Raji (cell line): ENCODE measurements around the gene LAD1.

ENCODE experiments used
- POLR2A ChIP-seq: IDR thresholded peaks from 2 replicates; pipeline ENCODE4 v1.6.1; 2011; ENCODE audit warnings: low read depth, low read length, control low read depth; ENCODE audit not compliant: insufficient read depth

LAD1 gene

DNA sequence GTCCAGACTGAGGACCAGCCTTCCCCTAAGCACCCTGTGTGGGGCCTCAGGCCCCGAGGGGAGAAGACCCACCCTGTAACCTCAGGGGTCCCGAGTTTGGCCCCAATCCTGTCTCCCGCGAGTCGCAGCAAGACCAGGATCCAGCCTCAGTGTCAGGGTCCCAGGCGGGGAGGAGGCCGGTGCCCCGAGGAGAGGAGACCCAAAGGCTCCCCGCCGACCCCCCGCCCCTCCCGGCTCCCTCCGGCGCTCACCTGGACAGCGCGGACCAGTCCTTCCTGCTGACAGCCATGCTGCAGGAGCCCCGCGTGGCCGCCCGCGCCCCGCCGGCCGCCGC lies at the start of gene LAD1:
LAD1 (minus strand) TSS at position 307 of the 334 bp plus-strand sequence; CDS start at position 289, 18 bp downstream.
- TF ChIP-seq POLR2A = no peak

DNA sequence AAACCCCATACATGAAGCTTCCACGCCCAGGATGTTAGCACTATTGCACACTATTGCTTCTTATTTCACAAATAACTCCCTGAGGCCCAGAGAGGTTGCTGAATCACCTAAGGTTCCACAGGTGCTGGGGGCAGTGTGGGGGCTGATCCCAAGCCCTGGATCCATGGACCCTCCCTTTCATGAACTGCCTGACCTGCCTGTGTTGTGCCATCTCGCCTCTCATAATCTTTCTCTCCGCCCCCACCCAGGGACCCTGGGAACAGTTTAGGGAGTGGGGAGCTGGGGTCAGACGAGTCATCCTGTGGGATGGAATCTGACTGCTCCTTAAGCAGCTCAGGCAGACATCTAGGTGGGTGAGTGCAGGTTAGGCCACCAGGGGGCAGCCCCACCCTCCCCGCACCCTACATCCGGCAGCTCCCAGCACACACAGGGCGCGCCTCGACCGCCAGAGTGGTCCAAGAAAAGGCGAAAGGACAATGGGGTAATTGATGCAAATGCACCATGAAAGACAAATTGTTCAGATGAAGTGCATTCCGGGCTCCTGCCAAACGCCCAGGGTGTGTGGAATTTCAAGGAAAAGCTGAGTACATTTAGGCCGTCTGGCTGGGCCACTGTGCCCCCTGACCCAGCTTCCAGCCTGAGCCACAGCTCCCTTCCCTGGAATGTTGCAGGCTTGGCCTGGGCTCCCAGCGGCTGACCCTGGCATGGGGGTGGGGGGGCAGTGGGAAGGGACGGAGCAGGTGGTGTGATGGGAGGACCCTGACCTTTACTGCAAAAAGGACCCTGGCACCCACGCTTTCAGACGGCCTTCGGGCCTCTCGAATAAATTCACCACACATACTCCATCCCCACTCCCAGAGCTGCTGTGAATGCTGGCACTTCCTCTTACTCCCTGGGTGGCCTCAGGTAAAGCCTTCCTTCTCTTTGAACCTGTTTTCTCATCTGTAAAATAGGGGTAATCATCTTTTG lies 49.1 kb upstream of the LAD1 start:
- TF ChIP-seq POLR2A = no peak

GRCh38 chr1:201445310-201445709 lies 46.2 kb upstream of the LAD1 start:
- TF ChIP-seq POLR2A = no peak

- no peak for TF ChIP-seq POLR2A
These were observed 45.7 kb upstream of the LAD1 start for GRCh38 chr1:201444792-201445191.

GRCh38 chr1:201443747-201444146 lies 44.6 kb upstream of the LAD1 start:
- TF ChIP-seq POLR2A = no peak

DNA sequence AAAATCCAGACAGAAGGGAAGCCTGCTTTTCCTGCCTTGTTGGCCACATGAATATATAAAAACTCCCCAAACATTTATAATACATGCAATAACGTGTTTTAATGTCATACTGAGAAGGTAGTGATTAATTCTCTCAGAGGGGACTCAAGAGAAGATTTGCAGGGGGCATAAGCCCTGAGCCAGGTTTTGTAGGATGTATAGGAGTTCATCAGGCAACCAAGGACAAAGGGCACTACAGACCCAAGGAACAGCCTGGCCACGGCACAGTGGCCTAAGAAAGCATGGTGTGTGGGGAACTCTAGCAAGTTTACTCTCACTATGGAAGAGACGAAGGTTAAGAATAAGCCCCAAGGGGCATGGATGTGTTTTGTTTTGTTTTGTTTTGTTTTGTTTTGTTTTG lies 37.8 kb upstream of the LAD1 start:
- no peak for TF ChIP-seq POLR2A

DNA sequence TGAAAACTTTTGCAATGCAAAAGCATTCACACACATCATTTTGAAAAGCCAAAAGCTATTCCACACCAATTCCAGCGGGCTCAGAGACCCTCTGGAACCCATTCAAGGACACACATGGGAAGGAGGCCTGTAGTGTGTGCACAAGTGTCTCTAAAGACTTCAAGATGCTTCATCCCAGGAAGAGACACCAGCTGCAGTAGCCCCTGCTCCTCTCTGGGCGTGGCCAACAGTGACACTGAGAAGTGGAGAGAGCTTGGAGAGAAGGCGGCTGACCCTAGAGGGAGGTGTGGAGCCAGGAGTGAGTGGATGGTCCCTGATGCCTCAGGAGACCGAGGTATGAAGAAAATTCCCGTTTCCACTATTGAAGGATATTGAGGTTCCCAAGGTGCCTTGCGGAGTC lies 37.3 kb upstream of the LAD1 start:
- no peak for TF ChIP-seq POLR2A

DNA sequence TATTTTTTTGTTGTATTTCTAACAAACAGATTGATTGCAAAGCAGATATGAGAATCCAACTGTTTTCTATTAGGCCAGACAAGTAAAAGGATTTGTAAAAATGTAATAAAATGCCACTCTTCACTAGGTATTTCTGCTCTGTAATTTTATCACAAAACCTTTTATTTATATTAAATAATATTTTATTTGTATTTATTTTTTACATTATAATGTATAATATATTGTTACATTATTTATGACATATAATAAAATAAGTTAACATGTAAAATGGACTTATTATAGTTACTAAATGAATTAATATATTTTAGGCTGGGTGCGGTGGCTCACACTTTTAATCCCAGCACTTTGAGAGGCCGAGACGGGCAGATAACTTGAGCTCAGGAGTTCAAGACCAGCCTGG lies 35.1 kb upstream of the LAD1 start:
- no peak for TF ChIP-seq POLR2A

DNA sequence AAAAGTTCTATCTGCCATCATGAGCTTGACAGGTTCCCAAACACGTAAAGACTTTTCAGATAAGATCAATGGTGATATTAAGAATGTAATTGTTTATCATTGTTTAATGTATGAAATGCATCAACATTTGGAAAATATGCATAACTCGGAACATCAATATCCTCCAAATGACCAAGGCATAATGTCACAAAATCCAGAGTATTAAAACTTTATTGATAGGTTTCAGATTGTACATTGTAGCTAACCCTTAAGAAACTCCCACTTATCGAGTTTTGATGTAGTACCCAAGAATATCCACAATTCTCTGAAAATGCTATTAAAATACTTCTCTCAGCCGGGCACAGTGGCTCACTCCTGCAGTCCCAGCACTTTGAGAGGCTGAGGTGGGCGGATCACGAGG lies 34.5 kb upstream of the LAD1 start:
- TF ChIP-seq POLR2A = no peak

GRCh38 chr1:201430776-201431175 lies 31.7 kb upstream of the LAD1 start:
- TF ChIP-seq POLR2A = no peak

DNA sequence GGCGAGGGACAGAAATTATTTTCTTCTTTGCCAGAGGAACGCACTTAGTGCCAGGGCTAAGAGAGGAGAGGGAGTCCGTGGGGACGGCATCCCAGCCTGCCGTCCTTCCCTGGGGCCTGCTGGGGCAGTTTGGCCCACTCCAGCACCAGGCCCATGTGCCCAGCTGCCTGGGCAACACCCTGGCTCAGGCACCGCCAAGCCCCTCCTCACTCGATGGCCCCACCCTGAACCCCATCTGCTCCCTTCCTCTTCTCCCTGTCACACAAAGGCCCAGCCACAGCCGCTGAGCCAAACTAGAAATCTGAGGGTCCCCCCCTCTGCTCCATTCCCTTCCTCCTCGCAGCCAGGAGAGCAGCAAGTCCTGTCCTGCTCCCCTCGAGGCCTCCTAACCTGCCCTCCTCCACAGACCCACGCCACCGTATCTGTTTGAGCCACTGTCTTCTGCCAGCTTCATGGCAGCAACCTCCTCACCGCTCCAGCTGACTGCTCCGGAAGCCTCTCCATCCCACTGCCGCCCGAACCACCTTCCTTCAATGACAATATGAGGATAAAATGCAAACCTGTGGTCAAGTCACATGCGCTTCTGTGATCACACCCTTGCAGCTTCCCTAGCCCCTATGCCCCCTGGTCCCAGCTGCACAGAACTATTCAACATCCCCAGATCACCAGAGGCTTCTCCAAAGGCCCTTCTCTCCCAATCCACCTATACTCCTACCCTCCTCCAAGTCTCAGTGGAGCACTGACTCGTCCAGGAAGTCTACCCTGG lies 30.8 kb upstream of the LAD1 start:
- TF ChIP-seq POLR2A = no peak

DNA sequence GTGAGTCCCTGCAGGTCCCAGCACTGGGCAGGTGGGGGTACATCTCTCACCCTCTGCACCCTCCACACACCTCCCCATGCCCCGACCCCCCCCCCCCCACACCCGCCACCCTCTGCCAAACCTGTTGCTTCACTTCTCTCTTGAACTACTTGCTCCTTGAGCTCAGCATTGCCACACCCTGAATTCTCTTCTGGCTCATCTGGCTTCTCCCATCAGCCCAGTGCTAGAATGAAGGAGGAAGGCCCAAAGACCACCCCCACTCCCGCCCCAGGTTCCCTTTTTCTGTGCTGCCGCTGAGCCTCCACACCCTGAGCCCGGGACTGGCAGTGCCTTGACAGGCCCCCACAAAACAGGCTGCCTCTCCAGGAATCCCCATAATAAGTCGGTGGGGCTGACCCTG lies 28.8 kb upstream of the LAD1 start:
- no peak for TF ChIP-seq POLR2A

GRCh38 chr1:201426479-201427310 lies 27.6 kb upstream of the LAD1 start:
- TF ChIP-seq POLR2A = no peak

DNA sequence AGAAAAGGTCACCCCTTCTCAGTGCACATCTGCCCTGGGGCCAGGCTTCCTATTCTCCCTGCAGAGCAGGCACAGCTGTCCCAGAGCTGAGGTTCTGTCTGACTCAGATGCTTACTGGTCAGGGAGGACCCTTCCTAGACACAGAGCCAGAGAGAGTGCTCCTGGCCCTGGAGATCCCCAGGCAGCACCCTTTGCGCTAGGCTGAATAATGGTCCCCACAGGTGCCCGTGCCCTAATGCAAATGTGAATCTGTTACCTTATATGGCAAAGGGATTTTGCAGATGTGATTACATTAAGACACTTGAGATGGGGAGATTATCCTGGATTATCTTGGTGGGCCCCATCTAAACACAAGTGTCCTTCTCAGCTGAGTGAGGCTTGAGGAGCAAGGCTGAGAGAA lies 25.0 kb upstream of the LAD1 start:
- TF ChIP-seq POLR2A = no peak

DNA sequence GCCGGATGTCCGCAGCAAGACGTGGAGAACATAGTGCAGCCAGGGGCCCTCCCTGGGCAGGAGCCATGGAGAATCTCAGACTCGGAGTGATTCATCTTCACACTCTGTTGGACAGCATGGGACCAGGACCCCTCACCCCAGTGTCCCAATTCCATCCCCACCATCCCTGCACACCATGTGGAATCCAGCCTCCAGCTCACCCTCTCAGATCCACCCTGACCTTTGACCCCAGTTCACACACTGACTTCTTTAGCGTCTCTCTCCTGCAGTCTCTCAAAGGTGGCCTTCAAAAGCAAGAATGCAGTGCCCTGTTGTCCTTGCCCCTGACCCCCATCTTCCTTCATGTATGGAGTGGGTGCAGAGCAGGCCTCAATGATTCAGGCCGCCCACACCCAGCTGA lies 24.5 kb upstream of the LAD1 start:
- TF ChIP-seq POLR2A = no peak
